Activated B cell treated with CpG ODN at 0.5 μM for 24 hours (primary cell): ENCODE data around the gene OR8A1. TPM values are rescaled to one million over a fixed set of nuclear protein-coding genes. Genes with fewer than 3 reads are reported as not detected.

Experiments
- ATAC-seq: fragments of 200-7000 bp; cut with Tn5 transposase; one replicate; pipeline ENCODE4 v1.10.0; 2021; ENCODE audit warnings: low read depth, mild to moderate bottlenecking, moderate library complexity
- CTCF ChIA-PET: fragments of 350-600 bp; sonication (Branson Sonifier 250); formaldehyde crosslinking; loops from one replicate; lab custom pipeline; 2021; ENCODE audit warnings: antibody characterized with exemption; lab: Charles Lee
- POLR2A ChIA-PET: fragments of 350-600 bp; sonication (Branson Sonifier 250); formaldehyde crosslinking; loops from one replicate; lab custom pipeline; 2021; ENCODE audit warnings: antibody characterized with exemption; lab: Charles Lee
- DNase-seq: peaks from one replicate; pipeline ENCODE4 v3.0.0; 2022
- H3K27ac Mint-ChIP-seq: one replicate; pipeline ENCODE4 v1.8.0; 2020; ENCODE audit warnings: mixed read lengths
- H3K27me3 Mint-ChIP-seq: one replicate; pipeline ENCODE4 v1.8.0; 2021; ENCODE audit warnings: mixed read lengths
- H3K36me3 Mint-ChIP-seq: one replicate; pipeline ENCODE4 v1.8.0; 2021; ENCODE audit warnings: low read depth, mixed read lengths
- H3K4me1 Mint-ChIP-seq: one replicate; pipeline ENCODE4 v1.8.0; 2021; ENCODE audit warnings: mixed read lengths
- H3K4me3 Mint-ChIP-seq: one replicate; pipeline ENCODE4 v1.8.0; 2020; ENCODE audit warnings: mild to moderate bottlenecking, mixed read lengths
- H3K9me3 Mint-ChIP-seq: one replicate; pipeline ENCODE4 v1.8.0; 2020; ENCODE audit warnings: mixed read lengths
- intact Hi-C: fragments of 100-400 bp; cut with micrococcal nuclease; formaldehyde crosslinking; loops from one replicate; pipeline ENCODE4 v1.15.1; 2024
- total RNA-seq: library from RNA; stranded (reverse); gene quantifications from 2 replicates; pipeline ENCODE4 v1.2.3, GENCODE V29; 2022
- TF ChIP-seq, protein P1 (sequence below): fragments of 200-600 bp; IDR thresholded peaks from one replicate; pipeline ENCODE4 v1.8.0; 2022; ENCODE audit warnings: antibody characterized with exemption, mild to moderate bottlenecking

The OR8A1 gene
- total RNA-seq, 1 donor from 2014 or later, result not detected

DNA sequence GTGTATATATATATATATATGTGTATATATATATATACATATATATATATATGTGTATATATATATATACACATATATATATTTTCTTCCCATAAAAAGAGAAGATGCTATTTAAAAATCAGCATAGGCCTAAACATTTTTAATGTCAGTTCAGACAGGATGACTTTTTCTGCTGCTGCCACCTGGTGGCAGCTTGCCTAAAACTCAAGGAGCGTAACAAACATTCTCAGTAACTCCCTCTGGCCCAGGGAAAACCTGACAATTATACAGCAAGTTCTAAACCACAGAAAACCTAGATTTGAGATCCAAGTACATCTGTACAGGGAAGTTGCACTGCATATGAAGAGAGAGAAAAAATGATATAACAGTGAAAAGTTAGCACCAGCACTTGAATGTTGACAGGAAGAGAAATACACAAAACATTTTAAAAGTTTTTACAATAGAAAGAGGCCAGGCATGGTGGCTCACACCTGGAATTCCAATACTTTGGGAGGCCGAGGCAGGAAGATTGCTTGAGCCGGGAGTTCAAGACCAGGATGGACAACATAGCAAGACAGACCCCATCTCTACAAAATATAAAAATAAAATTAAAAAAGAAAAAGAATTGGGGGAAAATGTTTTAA is 16.6 kb downstream of the OR8A1 start:
- POLR2A ChIA-PET, result no interaction called here
- peaks cover 12% of the 10 kb centered on the region for H3K27me3 Mint-ChIP-seq
- H3K27ac Mint-ChIP-seq, result no peak overlapping the region
- H3K36me3 Mint-ChIP-seq, result no peaks in the 10 kb centered on the region
- no peak overlapping the region for H3K4me3 Mint-ChIP-seq
- DNase-seq (peak; percentile 20), ATAC-seq (no peak)
- no peaks in the 10 kb centered on the region for H3K4me1 Mint-ChIP-seq
- intact Hi-C loops, result loop anchor here (1.0 to 10.0 kb wide), 5 partner anchors 171 to 942 kb away; no protein-coding TSS in a partner anchor
- CTCF ChIA-PET, result interaction anchor here (1.4 to 5.5 kb wide), 4 partner anchors 170 to 516 kb away, joined by 5 to 49 read pairs (median 8); no protein-coding TSS in a partner anchor
- TF ChIP-seq, protein P1, sequence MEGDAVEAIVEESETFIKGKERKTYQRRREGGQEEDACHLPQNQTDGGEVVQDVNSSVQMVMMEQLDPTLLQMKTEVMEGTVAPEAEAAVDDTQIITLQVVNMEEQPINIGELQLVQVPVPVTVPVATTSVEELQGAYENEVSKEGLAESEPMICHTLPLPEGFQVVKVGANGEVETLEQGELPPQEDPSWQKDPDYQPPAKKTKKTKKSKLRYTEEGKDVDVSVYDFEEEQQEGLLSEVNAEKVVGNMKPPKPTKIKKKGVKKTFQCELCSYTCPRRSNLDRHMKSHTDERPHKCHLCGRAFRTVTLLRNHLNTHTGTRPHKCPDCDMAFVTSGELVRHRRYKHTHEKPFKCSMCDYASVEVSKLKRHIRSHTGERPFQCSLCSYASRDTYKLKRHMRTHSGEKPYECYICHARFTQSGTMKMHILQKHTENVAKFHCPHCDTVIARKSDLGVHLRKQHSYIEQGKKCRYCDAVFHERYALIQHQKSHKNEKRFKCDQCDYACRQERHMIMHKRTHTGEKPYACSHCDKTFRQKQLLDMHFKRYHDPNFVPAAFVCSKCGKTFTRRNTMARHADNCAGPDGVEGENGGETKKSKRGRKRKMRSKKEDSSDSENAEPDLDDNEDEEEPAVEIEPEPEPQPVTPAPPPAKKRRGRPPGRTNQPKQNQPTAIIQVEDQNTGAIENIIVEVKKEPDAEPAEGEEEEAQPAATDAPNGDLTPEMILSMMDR, result no peak
- no peaks in the 10 kb centered on the region for H3K9me3 Mint-ChIP-seq

- H3K27me3 Mint-ChIP-seq, result peaks cover 8% of the 10 kb centered on the region
- intact Hi-C loops, result no loop called here
- H3K4me1 Mint-ChIP-seq, result no peaks in the 10 kb centered on the region
- ChIA-PET POLR2A (no interaction called here), CTCF (no interaction called here)
- H3K9me3 Mint-ChIP-seq, result no peaks in the 10 kb centered on the region
- no peak overlapping the region for H3K4me3 Mint-ChIP-seq
- TF ChIP-seq, protein P1, result no peak
- no peaks in the 10 kb centered on the region for H3K36me3 Mint-ChIP-seq
- H3K27ac Mint-ChIP-seq, result no peak overlapping the region
- no peak for DNase-seq
- no peak for ATAC-seq
These were observed 21.6 kb downstream of the OR8A1 start for GRCh38 chr11:124591430-124591829.

DNA sequence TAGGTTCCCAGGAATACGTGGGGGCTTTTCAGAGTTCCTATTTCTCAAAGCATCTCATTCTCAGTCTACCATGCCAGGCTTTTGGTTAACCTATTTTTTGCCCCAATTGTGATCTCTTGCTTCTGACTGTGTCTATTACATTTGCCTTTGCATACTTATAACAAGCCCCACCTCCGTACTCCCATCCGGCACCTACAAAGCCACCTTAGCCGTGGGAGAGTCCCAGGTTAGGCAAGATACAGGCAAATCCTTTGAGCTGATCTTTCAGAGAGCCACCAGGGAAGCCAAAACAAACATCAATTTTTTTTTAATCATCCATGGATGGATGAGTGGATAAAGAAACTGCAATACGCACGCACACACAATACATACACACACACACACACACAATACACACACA is 22.8 kb downstream of the OR8A1 start:
- no peaks in the 10 kb centered on the region for H3K36me3 Mint-ChIP-seq
- H3K4me1 Mint-ChIP-seq, result no peaks in the 10 kb centered on the region
- ChIA-PET CTCF (no interaction called here), POLR2A (no interaction called here)
- H3K9me3 Mint-ChIP-seq, result no peaks in the 10 kb centered on the region
- DNase-seq, result no peak
- TF ChIP-seq, protein P1, result no peak
- ATAC-seq, result no peak
- peaks cover 11% of the 10 kb centered on the region for H3K27me3 Mint-ChIP-seq
- no peak overlapping the region for H3K4me3 Mint-ChIP-seq
- intact Hi-C loops, result no loop called here
- H3K27ac Mint-ChIP-seq, result no peak overlapping the region

- TF ChIP-seq, protein P1, result no peak
- peaks cover 15% of the 10 kb centered on the region for H3K27me3 Mint-ChIP-seq
- H3K27ac Mint-ChIP-seq, result no peak overlapping the region
- no peaks in the 10 kb centered on the region for H3K4me1 Mint-ChIP-seq
- no peaks in the 10 kb centered on the region for H3K9me3 Mint-ChIP-seq
- DNase-seq (no peak), ATAC-seq (no peak)
- H3K36me3 Mint-ChIP-seq, result no peaks in the 10 kb centered on the region
- intact Hi-C loops, result no loop called here
- no peak overlapping the region for H3K4me3 Mint-ChIP-seq
- ChIA-PET POLR2A (interaction anchor here (0.6 kb wide), 1 partner anchor 23 kb away, joined by 3 read pairs; no protein-coding TSS in a partner anchor), CTCF (no interaction called here)
These were observed 25.5 kb downstream of the OR8A1 start for GRCh38 chr11:124595302-124595701.

DNA sequence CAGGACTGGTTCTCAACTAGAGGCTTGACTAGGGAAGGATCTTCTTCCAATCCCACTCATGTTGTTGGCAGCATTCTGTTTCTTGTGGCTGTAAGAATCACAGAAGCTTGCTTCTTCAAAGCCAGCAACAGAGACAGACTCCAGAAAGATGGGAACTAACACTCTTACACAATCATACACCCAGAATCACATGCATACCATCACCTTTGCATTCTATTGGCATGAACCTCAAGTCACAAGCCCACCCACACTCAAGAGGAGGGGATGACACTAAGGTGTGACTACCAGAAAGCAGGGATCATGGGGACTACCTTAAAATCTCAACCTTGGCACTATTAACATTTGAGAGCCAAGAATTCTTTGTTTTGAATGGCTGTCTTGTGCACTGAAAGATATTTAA is 27.8 kb downstream of the OR8A1 start:
- intact Hi-C loops, result no loop called here
- Mint-ChIP-seq H3K4me1 (no peaks in the 10 kb centered on the region), H3K36me3 (no peaks in the 10 kb centered on the region), H3K27ac (no peak overlapping the region), H3K9me3 (no peaks in the 10 kb centered on the region), H3K4me3 (no peak overlapping the region), H3K27me3 (peaks cover 22% of the 10 kb centered on the region)
- POLR2A ChIA-PET, result no interaction called here
- DNase-seq, result no peak
- CTCF ChIA-PET, result no interaction called here
- TF ChIP-seq, protein P1, result no peak
- no peak for ATAC-seq
